SJCRH30 (cell line): ENCODE data around the gene SLC16A1. TPM values are rescaled to one million over a fixed set of nuclear protein-coding genes. Genes with fewer than 3 reads are reported as not detected.
A peak's percentile ranks its signal among the peaks of the same experiment; 100 is the strongest.
"Not testable (repeated sequence)": the region's sequence is repeated elsewhere in the genome, so short reads cannot be mapped to it uniquely, and the experiment has no call there.

Experiments
- DNase-seq, 2 experiments: peaks; one replicate each; pipeline ENCODE4 v3.0.0-alpha.2; 2015 to 2020
- H3K27ac ChIP-seq: fragments of 250-450 bp; sonication (Bioruptor Pico); 2 replicates; pipeline ENCODE4 v1.5.1; 2020; ENCODE audit warnings: mild to moderate bottlenecking, moderate library complexity
- H3K27me3 ChIP-seq: fragments of 250-450 bp; sonication (Bioruptor Pico); 2 replicates; pipeline ENCODE4 v1.5.1; 2020; ENCODE audit warnings: mild to moderate bottlenecking, moderate library complexity
- H3K36me3 ChIP-seq: fragments of 250-450 bp; sonication (Bioruptor Pico); 2 replicates; pipeline ENCODE4 v1.5.1; 2020; ENCODE audit warnings: mild to moderate bottlenecking, moderate library complexity
- H3K4me1 ChIP-seq: fragments of 250-450 bp; sonication (Bioruptor Pico); 2 replicates; pipeline ENCODE4 v1.5.1; 2020; ENCODE audit warnings: mild to moderate bottlenecking, moderate library complexity
- H3K4me3 ChIP-seq: fragments of 250-450 bp; sonication (Bioruptor Pico); 2 replicates; pipeline ENCODE4 v1.5.1; 2020; ENCODE audit warnings: mild to moderate bottlenecking, moderate library complexity
- H3K9me3 ChIP-seq: fragments of 250-450 bp; sonication (Bioruptor Pico); replicated peaks from 2 replicates; pipeline ENCODE4 v1.5.1; 2020; ENCODE audit warnings: mild to moderate bottlenecking, moderate library complexity
- total RNA-seq: library from RNA; depleted of rRNA; stranded (reverse); fragments of >200 nt; shearing (Covaris generic); gene quantifications from 2 replicates; pipeline ENCODE4 v1.2.3, GENCODE V29; 2014; rRNA removed

SLC16A1 gene, protein sequence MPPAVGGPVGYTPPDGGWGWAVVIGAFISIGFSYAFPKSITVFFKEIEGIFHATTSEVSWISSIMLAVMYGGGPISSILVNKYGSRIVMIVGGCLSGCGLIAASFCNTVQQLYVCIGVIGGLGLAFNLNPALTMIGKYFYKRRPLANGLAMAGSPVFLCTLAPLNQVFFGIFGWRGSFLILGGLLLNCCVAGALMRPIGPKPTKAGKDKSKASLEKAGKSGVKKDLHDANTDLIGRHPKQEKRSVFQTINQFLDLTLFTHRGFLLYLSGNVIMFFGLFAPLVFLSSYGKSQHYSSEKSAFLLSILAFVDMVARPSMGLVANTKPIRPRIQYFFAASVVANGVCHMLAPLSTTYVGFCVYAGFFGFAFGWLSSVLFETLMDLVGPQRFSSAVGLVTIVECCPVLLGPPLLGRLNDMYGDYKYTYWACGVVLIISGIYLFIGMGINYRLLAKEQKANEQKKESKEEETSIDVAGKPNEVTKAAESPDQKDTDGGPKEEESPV
- total RNA-seq, result 150 and 153 TPM in 2 replicates

DNA sequence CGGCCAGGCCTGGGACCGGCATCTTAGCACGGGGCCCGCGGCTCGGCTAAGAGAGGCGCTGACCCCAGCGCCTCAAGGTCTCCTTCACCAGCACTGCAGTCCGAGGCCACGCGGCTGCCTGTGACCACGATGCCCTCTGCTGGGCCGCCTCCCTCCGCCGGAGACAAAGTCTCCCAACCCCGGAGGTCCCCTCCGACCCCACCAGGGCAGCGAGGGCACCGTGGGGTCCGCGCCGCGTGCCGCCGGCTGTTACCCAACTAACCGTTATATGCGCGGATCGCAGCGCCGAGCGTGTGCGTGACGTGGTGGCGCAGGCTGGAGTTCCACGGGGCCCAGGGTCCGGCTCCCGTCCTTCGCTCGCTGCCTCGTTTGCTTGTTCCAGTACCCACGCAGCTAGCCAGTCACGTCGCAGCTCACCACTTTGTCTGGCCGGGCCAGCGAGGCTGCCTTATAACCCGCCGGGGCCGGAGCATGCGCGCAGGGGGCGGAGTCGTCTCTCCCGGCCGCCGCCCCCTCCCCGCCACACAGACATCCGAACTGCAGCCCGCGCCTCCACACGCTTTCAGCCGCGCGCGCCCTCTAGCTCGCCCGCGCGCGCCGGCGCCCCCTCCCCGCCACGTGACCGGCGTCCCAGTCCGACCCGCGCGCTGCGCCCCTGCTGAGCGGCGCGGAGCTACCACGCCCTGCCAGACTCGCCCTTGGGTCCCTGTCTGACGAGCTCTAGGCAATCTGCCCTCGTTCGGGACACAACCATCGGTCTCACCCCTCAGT, at the start of gene SLC16A1:
SLC16A1 (minus strand) TSS at position 424 of the 771 bp plus-strand sequence. CDS start 26,888 bp downstream, outside the sequence.
- Histone ChIP-seq H3K9me3 (no peaks in the 10 kb centered on the region), H3K4me1 (no peaks in the 10 kb centered on the region), H3K4me3 (peak within 1 kb of the TSS; percentile 87), H3K27me3 (no peaks in the 10 kb centered on the region), H3K36me3 (peaks cover 7% of the 10 kb centered on the region), H3K27ac (peak within 1 kb of the TSS; percentile 85)
- peak; percentile 93 to 95 for DNase-seq

DNA sequence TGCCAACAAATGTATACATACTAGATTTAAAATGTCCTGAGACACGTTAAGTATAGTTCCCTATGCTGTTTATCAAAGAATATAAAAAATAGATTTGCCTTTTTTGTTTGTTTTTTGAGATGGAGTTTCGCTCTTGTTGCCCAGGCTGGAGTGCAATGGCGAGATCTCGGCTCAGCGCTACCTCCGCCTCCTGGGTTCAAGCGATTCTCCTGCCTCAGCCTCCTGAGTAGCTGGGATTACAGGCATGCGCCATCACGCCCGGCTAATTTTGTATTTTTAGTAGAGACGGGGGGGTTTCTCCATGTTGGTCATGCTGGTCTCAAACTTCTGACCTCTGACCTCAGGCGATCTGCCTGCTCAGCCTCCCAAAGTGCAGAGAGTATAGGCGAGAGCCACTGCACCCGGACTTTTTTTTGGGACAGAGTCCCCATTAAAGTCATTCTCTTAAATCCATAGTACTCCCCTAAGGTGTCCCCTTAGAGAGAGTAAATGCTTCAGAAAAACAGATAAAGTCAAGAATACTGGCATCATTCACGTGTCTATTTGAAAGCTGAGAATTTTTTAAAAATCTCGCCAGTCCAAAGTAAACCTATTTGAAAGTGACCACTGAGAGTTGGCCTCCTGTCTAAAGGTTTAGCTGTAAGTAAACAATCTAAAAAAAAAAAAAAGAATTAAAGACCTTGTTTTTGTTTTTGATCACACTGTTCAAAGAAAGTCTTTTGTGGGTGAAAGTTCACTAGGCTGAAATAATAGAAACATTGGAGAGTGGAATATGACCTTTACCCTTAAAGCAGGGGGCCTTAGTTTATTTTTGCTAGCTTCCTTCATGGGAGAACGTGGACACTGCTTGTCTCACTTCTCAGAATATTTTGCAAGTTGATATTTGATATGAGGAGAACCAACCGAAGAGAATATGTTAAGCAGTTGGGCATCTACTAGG, 48.0 kb upstream of the SLC16A1 start:
- Histone ChIP-seq H3K9me3 (no peaks in the 10 kb centered on the region), H3K27me3 (no peaks in the 10 kb centered on the region), H3K27ac (no peak overlapping the region), H3K36me3 (peaks cover 6% of the 10 kb centered on the region; the same call in 1 of the 2 replicates), H3K4me3 (no peak overlapping the region), H3K4me1 (no peaks in the 10 kb centered on the region)
- no peak for DNase-seq

DNA sequence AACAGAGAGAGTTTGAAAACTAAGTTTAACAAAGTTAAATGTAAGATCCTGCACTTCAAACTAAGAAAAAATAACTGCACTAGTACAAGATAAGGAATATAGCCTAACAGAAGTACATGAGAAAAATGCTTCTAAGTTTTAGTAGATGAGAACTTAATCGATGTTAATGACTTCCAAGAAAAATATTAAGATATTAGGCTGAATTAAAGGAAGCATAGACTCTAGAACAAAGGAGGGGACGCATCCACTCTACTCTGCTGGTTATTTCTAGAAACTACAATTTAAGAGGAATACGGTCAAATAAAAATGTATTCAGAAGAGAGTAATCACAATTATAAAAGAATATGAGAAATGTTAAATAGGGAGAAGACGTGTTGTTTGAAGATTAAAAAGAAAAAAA, 46.3 kb upstream of the SLC16A1 start:
- Histone ChIP-seq H3K4me3 (no peak overlapping the region), H3K27ac (no peak overlapping the region), H3K27me3 (no peaks in the 10 kb centered on the region), H3K36me3 (peaks cover 4% of the 10 kb centered on the region; the same call in 1 of the 2 replicates), H3K9me3 (no peaks in the 10 kb centered on the region), H3K4me1 (no peaks in the 10 kb centered on the region)
- no peak for DNase-seq

DNA sequence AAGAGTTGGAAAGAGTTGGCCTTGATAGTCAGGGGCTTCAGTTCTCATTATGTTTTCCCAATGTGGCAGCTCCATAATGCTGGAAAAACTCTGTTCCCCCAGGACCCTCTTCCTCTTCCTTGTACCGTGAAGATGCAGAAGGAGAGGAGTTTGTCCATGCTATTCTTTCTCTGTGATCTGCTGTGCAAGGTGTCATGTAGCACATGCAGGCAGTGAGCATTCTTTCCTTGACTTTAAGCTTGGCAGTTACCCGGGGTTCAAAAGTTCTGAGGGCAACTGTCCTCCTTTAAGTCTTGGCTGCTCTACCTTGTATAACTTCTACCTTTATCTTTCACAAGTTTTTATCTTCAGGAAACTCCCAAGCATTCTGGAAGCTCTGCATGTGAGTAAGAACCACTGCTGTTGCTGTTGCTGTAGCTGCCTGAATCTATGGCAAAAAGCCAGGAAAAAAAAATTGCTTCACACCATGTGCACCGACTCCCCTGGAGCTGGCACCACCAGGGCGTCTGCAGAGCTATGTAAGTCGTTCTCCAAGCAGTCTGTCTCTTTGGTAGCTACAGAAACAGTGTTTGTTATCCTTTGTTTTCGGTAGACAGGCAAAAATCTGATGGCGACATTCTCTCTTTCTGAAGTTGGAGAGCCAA, 42.7 kb upstream of the SLC16A1 start:
- Histone ChIP-seq H3K4me1 (no peaks in the 10 kb centered on the region), H3K9me3 (no peaks in the 10 kb centered on the region), H3K27ac (no peak overlapping the region), H3K27me3 (no peaks in the 10 kb centered on the region), H3K4me3 (no peak overlapping the region), H3K36me3 (peaks cover 4% of the 10 kb centered on the region; the same call in 1 of the 2 replicates)
- no peak for DNase-seq

DNA sequence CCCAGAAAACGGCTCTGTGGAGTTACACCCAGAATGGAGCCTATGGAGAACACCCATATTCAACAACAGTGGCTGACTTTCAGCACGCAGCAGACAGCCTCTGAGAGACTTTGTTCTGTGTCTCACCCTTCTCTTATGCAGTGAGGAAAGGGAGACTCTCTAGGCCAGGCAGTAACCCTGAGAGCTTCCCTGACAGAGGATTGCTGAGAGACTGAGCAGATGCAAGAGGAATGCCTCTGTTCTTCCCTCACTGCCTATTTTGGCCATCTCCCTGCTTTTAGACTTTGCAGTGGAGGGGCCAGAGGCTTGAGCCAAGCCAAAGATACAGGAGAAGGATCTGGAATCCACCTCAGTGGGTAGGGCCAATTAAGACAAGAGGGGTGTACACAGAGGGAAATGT, 41.8 kb upstream of the SLC16A1 start:
- Histone ChIP-seq H3K4me1 (no peaks in the 10 kb centered on the region), H3K27me3 (no peaks in the 10 kb centered on the region), H3K4me3 (no peak overlapping the region), H3K9me3 (no peaks in the 10 kb centered on the region), H3K36me3 (0 out of 2 replicates have a peak, but pooled peaks cover 4% of the 10 kb centered on the region), H3K27ac (no peak overlapping the region)
- DNase-seq, result no peak

DNA sequence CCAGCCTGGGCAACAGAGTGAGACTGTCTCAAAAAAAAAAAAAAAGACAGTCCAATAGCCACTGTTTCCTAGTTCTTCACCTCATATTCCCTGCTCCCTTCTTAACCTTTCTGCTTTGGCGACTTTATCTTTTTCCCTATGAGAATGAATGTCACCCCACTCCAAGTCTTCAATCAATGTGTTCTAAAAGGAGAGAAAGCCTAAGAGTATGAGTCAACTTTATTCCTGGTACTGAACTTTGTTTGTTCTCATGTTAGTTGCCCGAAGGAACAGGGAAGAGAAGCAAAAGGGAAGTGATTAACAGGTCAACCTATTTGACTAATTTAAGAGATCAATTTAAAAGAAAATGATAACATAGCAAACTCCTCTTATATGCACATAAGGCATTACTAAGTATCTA, 39.9 kb upstream of the SLC16A1 start:
- no peak for DNase-seq
- H3K4me3 ChIP-seq, result no peak overlapping the region
- H3K27me3 ChIP-seq, result no peaks in the 10 kb centered on the region
- H3K4me1 ChIP-seq, result no peaks in the 10 kb centered on the region
- no peaks in the 10 kb centered on the region for H3K9me3 ChIP-seq
- H3K27ac ChIP-seq, result no peak overlapping the region
- 0 out of 2 replicates have a peak, but pooled peaks cover 4% of the 10 kb centered on the region for H3K36me3 ChIP-seq

DNA sequence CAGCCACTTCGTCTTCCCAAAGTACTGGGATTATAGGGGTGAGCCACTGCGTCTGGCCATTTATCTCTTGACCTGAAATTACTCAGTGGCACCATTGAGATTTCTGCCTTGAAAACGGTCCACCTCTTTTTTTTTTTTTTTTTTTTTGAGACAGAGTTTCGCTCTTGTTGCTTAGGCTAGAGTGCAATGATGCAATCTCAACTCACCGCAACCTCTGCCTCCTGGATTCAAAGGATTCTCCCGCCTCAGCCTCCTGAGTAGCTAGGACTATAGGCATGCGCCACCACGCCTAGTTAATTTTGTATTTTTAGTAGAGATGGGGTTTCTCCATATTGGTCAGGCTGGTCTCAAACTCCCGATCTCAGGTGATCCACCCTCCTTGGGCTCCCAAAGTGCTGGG, 39.0 kb upstream of the SLC16A1 start:
- not testable (repeated sequence) for H3K27me3 ChIP-seq, DNase-seq, H3K4me1 ChIP-seq

DNA sequence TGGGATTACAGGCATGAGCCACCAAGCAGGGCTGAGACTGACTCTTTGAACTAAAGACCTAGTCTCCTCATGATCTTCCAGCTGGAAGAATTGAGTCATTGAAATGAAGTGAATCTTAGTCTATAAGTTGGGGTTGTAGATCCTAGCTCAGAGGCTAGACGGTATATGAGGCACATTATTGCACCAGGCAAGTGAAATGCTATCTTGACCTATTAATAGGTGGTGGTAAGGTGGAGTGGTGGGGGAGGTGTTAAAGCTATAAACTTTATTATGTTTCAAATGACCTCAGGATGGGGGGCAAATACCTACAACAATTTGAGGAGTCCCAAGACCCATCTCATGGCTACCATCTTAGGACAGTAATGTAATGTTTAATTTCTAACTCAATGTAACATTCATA, 36.8 kb upstream of the SLC16A1 start:
- no peak for DNase-seq
- Histone ChIP-seq H3K27me3 (no peaks in the 10 kb centered on the region), H3K36me3 (0 out of 2 replicates have a peak, but pooled peaks cover 3% of the 10 kb centered on the region), H3K9me3 (no peaks in the 10 kb centered on the region), H3K4me1 (no peaks in the 10 kb centered on the region), H3K27ac (no peak overlapping the region), H3K4me3 (no peak overlapping the region)

More for the DNA sequence above, 39.0 kb upstream of the SLC16A1 start:
- H3K4me3 ChIP-seq, H3K27ac ChIP-seq, H3K9me3 ChIP-seq, H3K36me3 ChIP-seq: not testable (repeated sequence)

DNA sequence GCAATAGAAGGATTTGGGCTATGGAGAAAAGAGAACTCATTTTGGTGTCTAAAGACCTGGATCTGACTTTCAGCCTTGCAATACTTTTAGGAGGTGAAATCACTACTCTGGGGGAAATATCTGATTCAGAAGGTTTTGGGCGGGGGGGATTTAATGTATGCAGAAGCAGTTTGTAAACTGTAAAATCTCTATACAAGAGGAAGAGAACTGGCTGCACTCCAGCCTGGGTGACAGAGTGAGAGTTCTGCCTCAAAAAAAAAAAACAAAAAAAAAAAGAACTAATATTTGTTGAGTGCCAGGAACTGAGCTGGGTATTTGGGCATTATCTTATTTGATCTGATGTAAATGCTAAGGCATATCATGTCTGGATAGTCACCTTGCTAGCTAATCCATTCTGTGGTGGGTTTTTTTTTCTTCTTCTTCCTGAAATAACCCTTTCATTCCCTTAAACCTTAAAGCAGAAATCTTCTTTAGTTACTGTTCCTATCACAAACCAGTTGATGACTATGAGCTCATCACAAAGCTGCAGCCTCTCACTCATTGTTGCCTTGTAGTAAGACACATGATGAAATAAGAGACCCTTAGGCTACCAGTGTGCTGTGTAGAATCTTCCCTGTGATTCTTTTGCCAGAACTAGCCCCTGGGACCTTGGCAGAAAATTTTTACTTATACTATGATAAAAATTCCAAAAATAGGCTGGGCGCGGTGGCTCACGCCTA, 35.6 kb upstream of the SLC16A1 start:
- DNase-seq, result no peak
- H3K36me3 ChIP-seq, result 0 out of 2 replicates have a peak, but pooled peaks cover 3% of the 10 kb centered on the region
- no peaks in the 10 kb centered on the region for H3K27me3 ChIP-seq
- no peaks in the 10 kb centered on the region for H3K4me1 ChIP-seq
- no peak overlapping the region for H3K27ac ChIP-seq
- no peak overlapping the region for H3K4me3 ChIP-seq
- no peaks in the 10 kb centered on the region for H3K9me3 ChIP-seq

DNA sequence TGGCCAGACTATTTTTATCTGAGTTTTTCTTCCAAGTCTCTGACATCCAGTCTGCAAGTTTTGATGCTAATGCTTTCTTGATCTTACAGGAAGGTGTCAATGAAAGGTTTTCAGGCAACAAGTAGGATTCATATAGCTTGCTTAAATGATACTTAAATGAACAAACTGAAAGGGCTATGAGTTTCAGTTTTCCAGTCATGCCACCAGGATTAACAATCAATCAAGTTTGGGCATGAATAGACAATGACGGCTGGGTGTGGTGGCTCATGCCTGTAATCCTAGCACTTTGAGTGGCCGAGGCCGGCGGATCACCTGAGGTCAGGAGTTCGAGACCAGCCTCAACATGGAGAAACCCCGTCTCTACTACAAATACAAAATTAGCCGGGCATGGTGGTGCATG, 34.3 kb upstream of the SLC16A1 start:
- no peak for DNase-seq

DNA sequence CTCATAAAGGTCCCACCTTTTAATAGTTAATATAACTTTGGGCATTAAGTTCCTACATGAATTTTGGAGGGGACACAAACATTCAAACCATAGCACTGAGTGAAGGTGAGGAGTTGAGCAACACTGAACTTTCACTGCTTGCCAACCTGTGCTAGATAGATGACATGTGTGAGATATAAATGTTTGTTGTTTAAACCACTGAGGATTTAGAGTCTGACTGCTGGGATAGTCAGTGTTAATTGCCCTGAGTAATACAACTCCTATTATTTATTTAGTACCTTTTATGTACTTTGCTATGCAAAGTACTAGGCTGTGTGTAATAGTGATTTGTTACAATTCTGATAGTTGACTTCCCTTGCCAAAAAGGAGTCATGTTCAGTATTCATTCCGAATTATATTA, 32.4 kb upstream of the SLC16A1 start:
- Histone ChIP-seq H3K27me3 (no peaks in the 10 kb centered on the region), H3K4me1 (no peaks in the 10 kb centered on the region), H3K36me3 (0 out of 2 replicates have a peak, but pooled peaks cover 3% of the 10 kb centered on the region), H3K4me3 (no peak overlapping the region), H3K9me3 (no peaks in the 10 kb centered on the region), H3K27ac (no peak overlapping the region)
- no peak for DNase-seq

More for the DNA sequence above, 34.3 kb upstream of the SLC16A1 start:
- Histone ChIP-seq H3K4me3 (no peak overlapping the region), H3K36me3 (0 out of 2 replicates have a peak, but pooled peaks cover 3% of the 10 kb centered on the region), H3K4me1 (no peaks in the 10 kb centered on the region), H3K27ac (no peak overlapping the region), H3K27me3 (no peaks in the 10 kb centered on the region), H3K9me3 (no peaks in the 10 kb centered on the region)

DNA sequence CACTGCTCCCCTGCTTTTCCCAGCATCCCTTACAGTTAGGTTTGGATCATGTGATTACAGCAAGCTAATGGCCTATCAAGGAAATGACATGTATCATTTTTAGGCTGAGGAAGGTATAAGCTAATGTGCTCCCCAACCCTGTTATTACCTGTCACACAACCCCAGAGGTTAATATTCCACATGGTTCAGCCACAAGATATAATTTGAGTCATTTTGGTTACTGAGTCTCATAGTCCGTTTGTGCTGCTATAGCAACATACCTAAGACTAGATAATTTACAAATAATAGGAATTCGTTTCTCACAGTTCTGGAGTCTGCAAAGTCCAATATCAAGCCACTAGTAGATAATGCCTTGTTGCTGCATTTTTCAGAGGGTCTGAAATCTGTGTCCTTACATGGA, 29.1 kb upstream of the SLC16A1 start:
- H3K9me3 ChIP-seq, result no peaks in the 10 kb centered on the region
- no peaks in the 10 kb centered on the region for H3K27me3 ChIP-seq
- H3K4me3 ChIP-seq, result no peak overlapping the region
- no peaks in the 10 kb centered on the region for H3K4me1 ChIP-seq
- 0 out of 2 replicates have a peak, but pooled peaks cover under 1% of the 10 kb centered on the region for H3K36me3 ChIP-seq
- no peak overlapping the region for H3K27ac ChIP-seq
- no peak for DNase-seq

DNA sequence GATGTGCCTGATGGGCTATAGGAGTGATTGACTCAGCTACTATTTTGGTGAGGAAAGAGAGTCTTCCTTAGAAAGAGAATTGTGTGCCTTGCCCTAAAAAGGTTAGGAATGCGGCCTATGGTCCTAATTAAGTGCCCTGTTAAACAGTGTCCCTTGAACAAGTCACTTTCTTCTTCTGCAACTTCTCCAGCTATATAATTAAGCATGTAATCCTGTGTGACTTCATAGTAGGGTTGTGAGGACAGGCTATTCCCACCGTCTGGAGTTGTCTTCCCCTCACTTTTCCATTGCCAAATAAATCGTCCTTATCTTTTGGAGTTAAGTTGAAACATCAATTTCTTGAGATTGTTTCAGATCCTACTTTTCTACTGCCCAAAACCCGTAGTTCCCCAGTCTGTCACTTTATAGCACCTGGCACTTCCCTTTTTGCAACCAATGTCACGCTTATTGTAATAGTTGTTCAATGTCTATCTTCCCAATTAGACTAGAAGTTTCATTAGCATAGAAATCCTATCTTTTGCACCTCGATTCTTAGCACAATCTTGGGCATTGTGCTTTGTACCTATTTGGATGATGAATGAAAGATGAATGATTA, 27.6 kb upstream of the SLC16A1 start:
- no peaks in the 10 kb centered on the region for H3K36me3 ChIP-seq
- no peak for DNase-seq
- no peaks in the 10 kb centered on the region for H3K27me3 ChIP-seq
- peak overlapping the region; percentile 10; the same call in 1 of the 2 replicates for H3K27ac ChIP-seq
- no peak overlapping the region for H3K4me3 ChIP-seq
- H3K4me1 ChIP-seq, result no peaks in the 10 kb centered on the region
- H3K9me3 ChIP-seq, result no peaks in the 10 kb centered on the region
